ENCODE measurements around the gene EME2. TPM values are rescaled to one million over a fixed set of nuclear protein-coding genes. Genes with fewer than 3 reads are reported as not detected.

The EME2 gene
- total RNA-seq, 1 experiment from 2014 or later, result 63.6 TPM

- WGBS (ENCODE audit: extremely low coverage, insufficient read length, low lambda C conversion rate), result no CpG with 5 or more reads among the region's 18 CpGs
Measured at GRCh38 chr16:1794221-1794871, 21.7 kb downstream of the EME2 start.

More at GRCh38 chr16:1794221-1794871, 21.7 kb downstream of the EME2 start:
- H3K9me3 ChIP-seq (ENCODE audit: control insufficient read depth, low read depth, low read length), result no peaks in the 10 kb centered on the region
- H2BK120ac ChIP-seq (ENCODE audit: low read depth, low read length, poor library complexity, severe bottlenecking), result no peak overlapping the region
- no peak overlapping the region for H3K14ac ChIP-seq (ENCODE audit: insufficient read depth, low read length)
- no peak overlapping the region for H2BK5ac ChIP-seq (ENCODE audit: insufficient read length, low read length)
- no peaks in the 10 kb centered on the region for H3K23me2 ChIP-seq (ENCODE audit: insufficient read length, low read depth, low read length, poor library complexity, severe bottlenecking)
- H2BK20ac ChIP-seq (ENCODE audit: low read depth, low read length, poor library complexity, severe bottlenecking), result no peak overlapping the region
- no peak overlapping the region for H3K4ac ChIP-seq (ENCODE audit: low read depth, low read length)
- no peak overlapping the region for H3K9ac ChIP-seq (ENCODE audit: extremely low read depth, insufficient read length, low read length)
- no peaks in the 10 kb centered on the region for H4K20me1 ChIP-seq (ENCODE audit: control insufficient read depth, insufficient read depth, insufficient read length)
- Mint-ChIP-seq H3K27ac (no peak overlapping the region), H3K4me1 (no peaks in the 10 kb centered on the region), H3K27me3 (ENCODE audit: low read depth) (no peaks in the 10 kb centered on the region), H3K4me3 (no peak overlapping the region; a peak in 2 of 5 replicates), H3K36me3 (ENCODE audit: insufficient read depth in 1 of 3, low read depth in 3 of 3) (peaks cover 11 to 20% (median 15%) of the 10 kb centered on the region in 3 experiments), H3K9me3 (peaks cover 25 to 27% of the 10 kb centered on the region in 2 experiments)
- H3K79me1 ChIP-seq (ENCODE audit: insufficient read depth, low read depth, low read length, poor library complexity, severe bottlenecking), result no peaks in the 10 kb centered on the region
- no peak overlapping the region for H3K18ac ChIP-seq (ENCODE audit: insufficient read length, low read depth, low read length)
- no peak overlapping the region for H3K27ac ChIP-seq (ENCODE audit: insufficient read length, low read depth, low read length)
- H2AK5ac ChIP-seq (ENCODE audit: insufficient read length, low read length), result no peak overlapping the region
- H3K23ac ChIP-seq (ENCODE audit: insufficient read length, low read depth, low read length), result no peak overlapping the region
- no peak overlapping the region for H2BK12ac ChIP-seq (ENCODE audit: insufficient read length, low read depth, low read length)
- no peak overlapping the region for H4K5ac ChIP-seq (ENCODE audit: insufficient read length, low read depth, low read length)
- no peak overlapping the region for H4K8ac ChIP-seq (replicated peaks; ENCODE audit: insufficient read length, low read depth, low read length)
- H2BK15ac ChIP-seq (ENCODE audit: low read depth, low read length), result no peak overlapping the region
- H4K91ac ChIP-seq (ENCODE audit: insufficient read length, low read depth, low read length), result no peak overlapping the region
- H3K4me1 ChIP-seq (ENCODE audit: insufficient read depth, low read length), result no peaks in the 10 kb centered on the region
- H3K79me2 ChIP-seq (ENCODE audit: insufficient read depth, low read length), result no peaks in the 10 kb centered on the region
- H3K4me2 ChIP-seq (ENCODE audit: insufficient read depth, insufficient read length, low read length), result no peak overlapping the region
- H3K56ac ChIP-seq (ENCODE audit: insufficient read length, low read depth, low read length), result no peak overlapping the region
- no peak overlapping the region for H2AFZ ChIP-seq (ENCODE audit: low read length)
- no peaks in the 10 kb centered on the region for H3K27me3 ChIP-seq (ENCODE audit: insufficient read depth, low read length)
- no peak overlapping the region for H3T11ph ChIP-seq (ENCODE audit: low read length)
- TF ChIP-seq CTCF (conservative IDR thresholded peaks at IDR 0.05), result no peak
- peak; percentile 28 for DNase-seq

All from H9 (cell line).